Measurements from ENCODE around the gene NOD2. TPM values are rescaled to one million over a fixed set of nuclear protein-coding genes. Genes with fewer than 3 reads are reported as not detected.

The NOD2 gene
- total RNA-seq, 1 experiment from 2014 or later: 5.4 TPM

DNA sequence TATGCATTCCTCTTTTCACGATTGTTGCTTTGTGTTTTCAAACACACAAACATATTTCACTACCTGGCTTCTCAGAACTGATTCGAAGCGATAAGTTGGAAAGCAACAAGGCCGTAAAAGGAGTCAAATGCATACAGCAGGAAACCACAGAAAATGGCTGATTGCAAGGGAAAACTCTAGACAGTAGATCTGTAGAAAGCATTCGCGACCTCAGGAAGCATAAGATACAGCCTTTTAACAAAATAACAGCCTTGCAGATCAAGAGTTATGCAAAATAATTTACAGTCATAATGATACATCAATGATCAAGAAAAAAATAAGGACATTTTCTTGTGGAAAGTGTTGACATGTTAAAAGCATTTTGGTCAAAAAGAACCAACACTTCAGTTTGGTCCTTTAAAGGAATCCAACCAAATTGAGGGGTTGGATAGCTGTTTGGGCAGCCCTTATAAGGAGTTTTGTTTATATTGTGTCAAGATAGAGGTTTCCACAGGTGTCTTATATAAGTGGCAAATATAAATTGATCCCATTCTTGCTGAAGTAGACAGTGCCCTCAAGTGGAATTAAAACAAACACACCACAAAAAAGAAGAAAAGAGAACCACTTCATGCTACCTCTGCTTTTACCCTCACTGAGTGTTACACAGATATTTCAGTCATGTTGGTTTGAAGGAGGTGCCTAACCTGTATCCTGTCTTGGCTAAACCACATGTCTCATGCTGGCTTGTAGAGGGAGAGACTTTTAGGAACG, 54.0 kb downstream of the NOD2 start:
- no peaks in the 10 kb centered on the region for H3K36me3 ChIP-seq (ENCODE audit: control insufficient read depth in 1 of 2, insufficient read depth in 2 of 2, low read length in 2 of 2)
- H3K4me3 ChIP-seq (replicated peaks in 1 of 2; ENCODE audit: low read depth in 1 of 2, low read length in 2 of 2): no peak overlapping the region
- H3K4me1 ChIP-seq (ENCODE audit: control insufficient read depth in 1 of 2, insufficient read depth in 2 of 2, low read length in 2 of 2): peaks cover 0 to 7% of the 10 kb centered on the region in 2 experiments; a peak in 1 of 4 replicates
- BruUV-seq (replicated peaks): no TSS peak
- no peaks in the 10 kb centered on the region for H3K27me3 ChIP-seq (ENCODE audit: insufficient read depth, low read length)
- H3K27ac ChIP-seq (ENCODE audit: low read depth, low read length): no peak overlapping the region
- no peak overlapping the region for H2AFZ ChIP-seq (ENCODE audit: low read depth, low read length, poor library complexity, severe bottlenecking)
- ATAC-seq (peak; percentile 65), DNase-seq (ENCODE audit: low read depth, low spot score) (peak; percentile 15)
- TF ChIP-seq, protein P1, sequence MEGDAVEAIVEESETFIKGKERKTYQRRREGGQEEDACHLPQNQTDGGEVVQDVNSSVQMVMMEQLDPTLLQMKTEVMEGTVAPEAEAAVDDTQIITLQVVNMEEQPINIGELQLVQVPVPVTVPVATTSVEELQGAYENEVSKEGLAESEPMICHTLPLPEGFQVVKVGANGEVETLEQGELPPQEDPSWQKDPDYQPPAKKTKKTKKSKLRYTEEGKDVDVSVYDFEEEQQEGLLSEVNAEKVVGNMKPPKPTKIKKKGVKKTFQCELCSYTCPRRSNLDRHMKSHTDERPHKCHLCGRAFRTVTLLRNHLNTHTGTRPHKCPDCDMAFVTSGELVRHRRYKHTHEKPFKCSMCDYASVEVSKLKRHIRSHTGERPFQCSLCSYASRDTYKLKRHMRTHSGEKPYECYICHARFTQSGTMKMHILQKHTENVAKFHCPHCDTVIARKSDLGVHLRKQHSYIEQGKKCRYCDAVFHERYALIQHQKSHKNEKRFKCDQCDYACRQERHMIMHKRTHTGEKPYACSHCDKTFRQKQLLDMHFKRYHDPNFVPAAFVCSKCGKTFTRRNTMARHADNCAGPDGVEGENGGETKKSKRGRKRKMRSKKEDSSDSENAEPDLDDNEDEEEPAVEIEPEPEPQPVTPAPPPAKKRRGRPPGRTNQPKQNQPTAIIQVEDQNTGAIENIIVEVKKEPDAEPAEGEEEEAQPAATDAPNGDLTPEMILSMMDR (IDR thresholded peaks at IDR 0.05 in 2 of 3, conservative IDR thresholded peaks at IDR 0.05 in 1 of 3; ENCODE audit: borderline replicate concordance in 1 of 3, insufficient read depth in 1 of 3, low read depth in 2 of 3, low read length in 2 of 3): peak in 2 of 3 experiments; percentile 32 to 52; a peak in 3 of 6 replicates
- no peak for TF ChIP-seq CEBPB (IDR thresholded peaks at IDR 0.05; ENCODE audit: low read depth)
- peak; percentile 61 for TF ChIP-seq RAD21 (IDR thresholded peaks at IDR 0.05; ENCODE audit: low read depth)
- no peak for TF ChIP-seq ELF1 (IDR thresholded peaks at IDR 0.05; ENCODE audit: borderline replicate concordance, low read depth)
- ChIA-PET POLR2A (no interaction called here), RAD21 (ENCODE audit: low non-redundant PET in 1 of 2, low total read pairs in 2 of 2, uncharacterized antibody in 2 of 2, unreplicated experiment in 2 of 2) (no interaction called here), CTCF (interaction anchor here (1.0 to 1.2 kb wide), 2 partner anchors 59 to 72 kb away, joined by 3 to 5 read pairs; no protein-coding TSS in a partner anchor)
- intact Hi-C loops (cut with micrococcal nuclease): loop anchor here (1.0 to 2.0 kb wide), 3 partner anchors 76 to 373 kb away; no protein-coding TSS in a partner anchor
- no peaks in the 10 kb centered on the region for H3K79me2 ChIP-seq (ENCODE audit: insufficient read depth, low read length)
- H3K4me2 ChIP-seq (ENCODE audit: low read length): no peak overlapping the region
- H3K9me2 ChIP-seq (ENCODE audit: insufficient read depth): no peaks in the 10 kb centered on the region
- H3K9ac ChIP-seq (ENCODE audit: low read length): no peak overlapping the region
- no peaks in the 10 kb centered on the region for H4K20me1 ChIP-seq (ENCODE audit: insufficient read depth)
- no peaks in the 10 kb centered on the region for H3K9me3 ChIP-seq (ENCODE audit: control insufficient read depth in 1 of 2, insufficient read depth in 1 of 2, low read depth in 1 of 2, low read length in 2 of 2)

DNA sequence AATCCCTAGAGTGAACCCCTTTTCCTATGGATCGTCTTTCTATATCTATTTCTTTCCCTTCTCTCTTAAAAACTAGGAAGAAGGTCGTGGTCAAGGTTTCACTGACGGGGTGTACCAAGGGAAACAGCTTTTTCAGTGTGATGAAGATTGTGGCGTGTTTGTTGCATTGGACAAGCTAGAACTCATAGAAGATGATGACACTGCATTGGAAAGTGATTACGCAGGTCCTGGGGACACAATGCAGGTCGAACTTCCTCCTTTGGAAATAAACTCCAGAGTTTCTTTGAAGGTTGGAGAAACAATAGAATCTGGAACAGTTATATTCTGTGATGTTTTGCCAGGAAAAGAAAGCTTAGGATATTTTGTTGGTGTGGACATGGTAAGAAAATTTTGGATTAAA, 58.1 kb downstream of the NOD2 start:
- DNase-seq (ENCODE audit: low read depth, low spot score) (no peak), ATAC-seq (no peak)
- intact Hi-C loops (cut with micrococcal nuclease): no loop called here
- no peak overlapping the region for H2AFZ ChIP-seq (ENCODE audit: low read depth, low read length, poor library complexity, severe bottlenecking)
- H3K9ac ChIP-seq (ENCODE audit: low read length): no peak overlapping the region
- H3K4me2 ChIP-seq (ENCODE audit: low read length): no peak overlapping the region
- ChIA-PET RAD21 (ENCODE audit: low non-redundant PET in 1 of 2, low total read pairs in 2 of 2, uncharacterized antibody in 2 of 2, unreplicated experiment in 2 of 2) (no interaction called here), CTCF (interaction anchor here (1.4 to 2.6 kb wide), 2 partner anchors 55 to 86 kb away, joined by 4 to 14 read pairs; no protein-coding TSS in a partner anchor), POLR2A (no interaction called here)
- no peaks in the 10 kb centered on the region for H3K79me2 ChIP-seq (ENCODE audit: insufficient read depth, low read length)
- H3K4me1 ChIP-seq (ENCODE audit: control insufficient read depth in 1 of 2, insufficient read depth in 2 of 2, low read length in 2 of 2): no peaks in the 10 kb centered on the region
- TF ChIP-seq, protein P2, sequence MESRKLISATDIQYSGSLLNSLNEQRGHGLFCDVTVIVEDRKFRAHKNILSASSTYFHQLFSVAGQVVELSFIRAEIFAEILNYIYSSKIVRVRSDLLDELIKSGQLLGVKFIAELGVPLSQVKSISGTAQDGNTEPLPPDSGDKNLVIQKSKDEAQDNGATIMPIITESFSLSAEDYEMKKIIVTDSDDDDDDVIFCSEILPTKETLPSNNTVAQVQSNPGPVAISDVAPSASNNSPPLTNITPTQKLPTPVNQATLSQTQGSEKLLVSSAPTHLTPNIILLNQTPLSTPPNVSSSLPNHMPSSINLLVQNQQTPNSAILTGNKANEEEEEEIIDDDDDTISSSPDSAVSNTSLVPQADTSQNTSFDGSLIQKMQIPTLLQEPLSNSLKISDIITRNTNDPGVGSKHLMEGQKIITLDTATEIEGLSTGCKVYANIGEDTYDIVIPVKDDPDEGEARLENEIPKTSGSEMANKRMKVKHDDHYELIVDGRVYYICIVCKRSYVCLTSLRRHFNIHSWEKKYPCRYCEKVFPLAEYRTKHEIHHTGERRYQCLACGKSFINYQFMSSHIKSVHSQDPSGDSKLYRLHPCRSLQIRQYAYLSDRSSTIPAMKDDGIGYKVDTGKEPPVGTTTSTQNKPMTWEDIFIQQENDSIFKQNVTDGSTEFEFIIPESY (IDR thresholded peaks at IDR 0.05; ENCODE audit: extremely low read depth, insufficient replicate concordance, low read length): no peak
- no peak for TF ChIP-seq ZFX (IDR thresholded peaks at IDR 0.05)
- TF ChIP-seq EGR1 (IDR thresholded peaks at IDR 0.05; ENCODE audit: low read depth): no peak
- TF ChIP-seq TCF7L2 (IDR thresholded peaks at IDR 0.05; ENCODE audit: borderline replicate concordance, extremely low read depth, insufficient read depth, insufficient read length): no peak
- H3K4me3 ChIP-seq (replicated peaks in 1 of 2; ENCODE audit: low read depth in 1 of 2, low read length in 2 of 2): no peak overlapping the region
- H3K27me3 ChIP-seq (ENCODE audit: insufficient read depth, low read length): no peaks in the 10 kb centered on the region
- no peak overlapping the region for H3K27ac ChIP-seq (ENCODE audit: low read depth, low read length)
- no peaks in the 10 kb centered on the region for H3K9me3 ChIP-seq (ENCODE audit: control insufficient read depth in 1 of 2, insufficient read depth in 1 of 2, low read depth in 1 of 2, low read length in 2 of 2)
- no peaks in the 10 kb centered on the region for H4K20me1 ChIP-seq (ENCODE audit: insufficient read depth)
- H3K9me2 ChIP-seq (ENCODE audit: insufficient read depth): no peaks in the 10 kb centered on the region
- BruUV-seq (replicated peaks): no TSS peak
- no peaks in the 10 kb centered on the region for H3K36me3 ChIP-seq (ENCODE audit: control insufficient read depth in 1 of 2, insufficient read depth in 2 of 2, low read length in 2 of 2)
